Frontal cortex (tissue), 4 donors: ENCODE measurements around the gene LTBP2. TPM values are rescaled to one million over a fixed set of nuclear protein-coding genes. Genes with fewer than 3 reads are reported as not detected.

Experiments
- DNase-seq, 2 donors: peaks; one replicate each; pipeline ENCODE4 v3.0.0; 2012; ENCODE audit warnings: low spot score in 2 of 2
- FAIRE-seq: peaks from 2 replicates; lab custom pipeline; 2012; peaks lifted over from hg19 to GRCh38; lab: Jason Lieb, UNC
- total RNA-seq: library from RNA; depleted of rRNA; stranded (reverse); fragments of >200 nt; gene quantifications from one replicate; pipeline ENCODE4 v1.2.3, GENCODE V29; 2014
- donor health status: control.
- donor health status: control.
- donor health status: control.

Gene LTBP2
- total RNA-seq, 1 donor from 2014 or later: 1.2 TPM

DNA sequence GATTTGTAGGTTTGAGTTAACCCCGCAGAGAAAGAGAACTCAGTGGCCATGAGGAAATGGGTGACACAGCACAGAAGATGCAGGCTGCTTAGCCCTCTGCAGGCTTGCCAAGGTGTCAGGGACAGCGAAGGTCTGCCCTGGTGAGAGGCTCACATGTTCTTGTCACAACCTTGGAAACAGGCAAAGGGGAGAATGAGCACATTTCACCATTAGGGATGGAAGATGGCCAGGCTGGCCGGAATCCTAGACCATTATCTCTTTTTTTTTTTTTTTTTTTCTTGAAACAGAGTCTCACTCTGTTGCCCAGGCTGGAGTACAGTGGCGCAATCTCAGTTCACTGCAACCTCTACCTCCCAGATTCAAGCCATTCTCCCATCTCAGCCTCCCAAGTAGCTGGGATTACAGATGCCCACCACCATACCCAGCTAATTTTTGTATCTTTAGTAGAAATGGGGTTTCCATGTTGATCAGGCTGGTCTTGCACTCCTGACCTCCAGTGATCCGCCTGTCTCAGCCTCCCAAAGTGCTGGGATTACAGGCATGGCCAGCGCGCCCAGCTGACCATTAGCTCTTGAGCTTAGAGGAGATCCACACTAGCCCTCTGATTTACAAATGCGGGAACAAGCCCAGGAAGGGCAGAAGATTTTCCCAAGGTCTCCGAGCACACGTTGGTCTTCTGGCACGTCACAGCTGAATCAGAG is 34.6 kb downstream of the LTBP2 start:
- DNase-seq: no peak
- FAIRE-seq: no peak

DNA sequence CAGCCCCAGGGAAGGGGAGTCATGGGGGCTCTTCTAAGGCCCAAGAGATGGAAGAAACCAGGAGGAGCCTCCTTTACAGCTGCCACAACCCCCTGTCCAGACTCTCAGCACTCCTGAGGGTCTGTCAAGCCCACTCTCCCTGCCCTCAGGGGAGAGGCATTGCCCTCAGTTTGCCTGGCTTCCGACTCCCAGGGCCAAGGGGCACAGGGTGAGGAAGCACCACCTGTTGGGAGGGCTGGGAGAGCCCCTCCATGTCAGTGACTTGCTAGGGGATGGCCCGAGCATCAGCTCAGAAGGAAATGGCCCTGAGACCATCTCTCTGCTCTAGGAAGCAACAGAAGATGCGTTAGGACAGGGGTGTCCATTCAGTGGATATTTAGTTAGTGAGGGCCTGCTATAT is 36.1 kb downstream of the LTBP2 start:
- DNase-seq (no peak), FAIRE-seq (no peak)

DNA sequence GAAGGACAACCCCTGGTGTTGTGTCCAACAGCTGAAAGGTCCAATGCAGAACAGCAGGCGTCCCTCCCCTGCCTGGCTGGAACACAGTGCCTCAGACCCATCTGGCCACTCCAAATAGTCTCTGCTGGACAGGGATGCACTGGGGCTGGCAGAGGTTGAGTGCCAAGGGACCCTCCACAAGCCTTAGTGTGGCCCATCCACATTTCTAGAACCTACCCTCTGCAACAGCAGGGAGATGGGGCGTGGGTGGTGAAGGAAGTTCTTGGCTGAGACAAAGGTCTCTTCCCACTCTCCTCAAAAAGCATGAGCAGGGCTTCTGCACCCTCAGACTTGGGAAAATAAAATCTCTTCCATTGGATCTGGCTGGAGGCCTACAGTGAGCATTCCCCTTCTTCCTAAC is 36.5 kb downstream of the LTBP2 start:
- DNase-seq (no peak), FAIRE-seq (no peak)

- no peak for DNase-seq
- no peak for FAIRE-seq
Observed at GRCh38 chr14:74574706-74575105, 37.3 kb downstream of the LTBP2 start.

DNA sequence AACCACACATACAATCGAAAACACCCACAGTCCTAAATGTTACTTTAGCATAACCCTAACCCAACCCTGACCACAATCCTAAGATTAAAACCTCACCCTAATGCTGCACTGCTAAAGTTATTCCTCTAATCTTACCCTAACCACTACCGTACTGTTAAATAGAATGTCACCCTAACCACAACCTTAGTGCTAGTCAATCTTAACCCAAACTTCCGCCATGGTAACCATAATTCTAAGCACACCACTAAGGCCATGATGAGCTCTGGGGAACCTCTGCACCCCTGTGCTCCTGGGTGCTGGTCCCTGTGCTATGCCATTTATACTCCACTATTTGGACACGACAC is 38.0 kb downstream of the LTBP2 start:
- FAIRE-seq (no peak), DNase-seq (no peak)

GRCh38 chr14:74573421-74574089 is 38.5 kb downstream of the LTBP2 start:
- DNase-seq (no peak), FAIRE-seq (no peak)

DNA sequence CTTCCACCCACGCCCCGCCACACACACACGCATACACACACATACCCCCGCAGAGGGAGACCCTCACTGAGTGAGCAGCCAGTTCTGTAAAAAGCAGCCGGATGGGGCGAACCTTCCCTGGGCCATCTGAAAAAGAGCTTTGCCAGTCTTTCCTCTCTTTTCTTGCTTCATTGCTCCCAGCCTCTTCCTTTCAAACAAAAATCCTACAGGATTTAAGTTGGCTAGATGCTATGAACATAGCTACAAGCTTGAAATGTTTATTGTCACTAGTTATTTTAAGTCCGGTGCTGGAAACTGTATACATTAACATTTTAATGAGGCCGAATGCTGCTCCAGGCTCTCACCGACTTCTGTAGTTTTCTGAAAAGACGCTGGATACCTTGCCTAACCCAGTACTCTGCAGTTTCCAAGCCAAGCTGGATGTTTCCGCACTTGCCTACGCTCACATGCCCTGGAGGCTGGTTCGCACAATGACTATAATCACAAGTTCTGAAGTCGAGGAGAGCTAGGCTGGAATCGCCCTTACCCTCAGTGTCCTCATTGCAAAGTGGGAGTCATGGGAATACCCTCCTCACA is 39.2 kb downstream of the LTBP2 start:
- FAIRE-seq (no peak), DNase-seq (no peak)

DNA sequence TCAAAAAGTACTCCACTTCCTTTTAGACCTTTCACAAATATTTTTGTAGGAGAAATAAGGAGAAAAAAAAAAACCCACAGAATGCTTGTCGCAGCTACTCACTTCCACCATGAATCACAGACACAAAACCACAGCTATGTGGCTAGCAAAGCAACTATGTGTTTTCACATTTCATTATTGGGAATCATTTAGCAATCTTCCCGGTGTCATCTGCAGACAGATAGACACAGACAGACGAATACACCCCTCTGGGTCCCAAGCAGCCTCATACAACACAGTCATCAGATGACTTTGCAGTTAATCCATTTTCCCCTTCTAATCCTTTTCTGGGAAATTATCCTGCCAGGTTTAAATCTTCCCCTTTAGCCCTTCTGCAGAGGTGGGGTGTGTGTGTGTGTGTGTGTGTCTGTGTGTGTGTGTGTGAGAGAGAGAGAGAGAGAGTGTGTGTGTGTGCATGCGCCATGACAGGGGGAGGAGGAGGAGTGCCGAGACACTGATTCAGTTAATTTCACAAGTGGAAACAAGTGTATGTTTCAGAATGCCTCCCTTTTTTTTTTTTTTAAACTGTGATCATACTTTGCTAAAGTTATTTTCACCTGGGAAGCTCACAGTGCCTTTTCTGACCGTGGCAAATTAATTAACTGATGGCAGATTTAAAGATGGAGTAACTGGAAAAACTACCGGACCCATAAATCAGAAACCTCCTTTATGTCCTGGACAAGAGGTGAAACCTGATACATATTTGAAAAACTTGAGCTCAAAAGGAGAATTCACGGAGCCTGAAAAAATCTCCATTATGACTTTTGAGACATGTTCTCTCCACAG is 39.9 kb downstream of the LTBP2 start:
- FAIRE-seq: no peak

DNA sequence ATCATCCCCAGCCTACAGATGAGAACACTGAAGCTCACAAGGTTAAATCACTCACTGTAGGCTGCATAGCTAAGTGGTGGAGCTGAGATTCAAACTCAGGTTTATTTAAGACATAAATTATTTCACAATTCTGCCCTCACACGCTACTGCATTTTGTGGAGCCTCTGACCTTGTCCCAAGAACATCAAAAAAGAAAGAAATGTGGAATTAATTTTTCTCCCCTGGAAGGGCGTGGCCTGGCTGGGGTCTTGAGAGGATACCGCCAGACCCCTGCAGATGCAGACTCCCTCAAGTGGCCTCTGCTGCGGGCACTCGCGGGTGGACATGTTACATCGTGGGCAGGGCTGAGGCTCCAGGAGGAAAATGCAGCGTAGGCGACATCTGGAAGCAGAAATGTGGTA is 40.6 kb downstream of the LTBP2 start:
- DNase-seq (no peak), FAIRE-seq (no peak)

More for the DNA sequence above, 39.9 kb downstream of the LTBP2 start:
- no peak for DNase-seq

GRCh38 chr14:74570696-74571095 is 41.3 kb downstream of the LTBP2 start:
- FAIRE-seq (no peak), DNase-seq (no peak)

DNA sequence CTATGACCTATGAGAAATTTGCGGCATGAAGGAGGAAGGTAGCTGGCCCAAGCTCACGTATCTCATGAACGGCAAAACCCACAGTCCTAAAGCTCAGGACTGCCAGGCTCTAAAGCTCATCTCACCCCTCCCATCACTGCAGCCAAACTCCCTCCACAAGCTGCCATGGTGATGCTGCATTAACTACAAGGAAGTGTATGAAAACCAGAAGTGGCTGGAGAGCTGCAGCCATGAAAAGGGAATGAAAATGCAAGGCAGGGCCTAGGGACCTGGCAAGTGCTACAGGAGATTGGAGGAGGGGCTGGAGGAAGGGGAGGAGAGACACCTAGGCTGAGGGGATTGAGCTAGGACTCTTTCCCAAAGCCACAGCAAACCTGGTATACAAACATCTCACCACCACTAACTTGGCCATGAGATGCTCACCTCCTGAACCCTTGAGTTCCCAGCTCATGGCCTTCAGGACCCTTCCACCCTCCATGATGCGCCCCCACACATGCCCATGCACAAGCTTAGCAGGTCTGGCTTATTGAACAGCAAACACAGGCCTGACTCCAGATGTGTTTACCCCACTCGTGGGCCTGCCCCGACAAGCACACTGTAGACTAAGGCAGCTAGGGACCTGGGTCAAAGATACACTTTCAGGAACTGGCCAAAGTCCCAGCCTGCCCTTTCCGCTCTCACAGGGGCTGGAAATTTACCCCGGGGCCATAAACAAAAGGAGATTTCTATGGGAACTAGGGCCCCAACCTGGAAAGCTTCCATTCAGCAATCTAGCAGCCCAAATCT is 42.0 kb downstream of the LTBP2 start:
- no peak for FAIRE-seq
- DNase-seq: no peak

GRCh38 chr14:74569387-74569786 is 42.6 kb downstream of the LTBP2 start:
- FAIRE-seq (no peak), DNase-seq (no peak)

- no peak for FAIRE-seq
- no peak for DNase-seq
Observed at GRCh38 chr14:74568911-74569310, 43.1 kb downstream of the LTBP2 start.

- FAIRE-seq: no peak
- no peak for DNase-seq
Observed at GRCh38 chr14:74568380-74568649, 43.7 kb downstream of the LTBP2 start.

DNA sequence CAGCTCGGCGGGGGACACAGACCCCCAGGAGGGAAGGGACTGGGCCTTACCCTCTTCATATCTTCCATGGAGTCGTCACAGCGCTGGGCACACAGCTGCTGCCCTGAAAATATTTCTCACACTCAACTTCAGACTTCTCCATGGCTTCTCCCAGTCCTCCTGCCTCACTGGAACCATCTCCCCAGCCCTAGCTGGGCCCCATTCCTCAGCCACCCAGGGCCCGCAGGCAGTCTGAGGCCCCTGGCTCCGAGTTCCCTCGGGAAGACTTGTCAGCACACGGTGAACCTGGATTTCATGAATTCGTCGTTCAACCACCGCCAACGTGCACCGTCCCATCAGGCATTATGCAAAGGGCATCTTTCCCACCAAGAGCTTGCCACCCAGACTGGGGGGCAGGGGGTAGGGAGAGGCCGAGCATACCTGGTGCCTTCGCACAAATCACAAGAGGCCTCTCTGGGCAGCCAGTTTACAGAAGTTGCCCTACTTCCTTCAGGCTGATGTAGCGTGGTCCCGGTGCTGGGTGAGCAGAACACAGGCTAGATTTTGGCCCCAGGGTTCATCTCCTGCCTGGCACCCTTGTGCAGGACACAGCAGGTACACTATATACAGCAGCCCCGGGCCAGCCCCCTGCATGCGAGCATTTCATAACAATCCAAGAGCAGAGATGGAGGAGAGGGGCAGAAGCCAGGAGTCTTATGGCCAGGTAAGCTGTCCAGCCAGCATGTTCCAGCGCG is 44.2 kb downstream of the LTBP2 start:
- DNase-seq (no peak), FAIRE-seq (no peak)

GRCh38 chr14:74567219-74567618 is 44.8 kb downstream of the LTBP2 start:
- no peak for FAIRE-seq

DNA sequence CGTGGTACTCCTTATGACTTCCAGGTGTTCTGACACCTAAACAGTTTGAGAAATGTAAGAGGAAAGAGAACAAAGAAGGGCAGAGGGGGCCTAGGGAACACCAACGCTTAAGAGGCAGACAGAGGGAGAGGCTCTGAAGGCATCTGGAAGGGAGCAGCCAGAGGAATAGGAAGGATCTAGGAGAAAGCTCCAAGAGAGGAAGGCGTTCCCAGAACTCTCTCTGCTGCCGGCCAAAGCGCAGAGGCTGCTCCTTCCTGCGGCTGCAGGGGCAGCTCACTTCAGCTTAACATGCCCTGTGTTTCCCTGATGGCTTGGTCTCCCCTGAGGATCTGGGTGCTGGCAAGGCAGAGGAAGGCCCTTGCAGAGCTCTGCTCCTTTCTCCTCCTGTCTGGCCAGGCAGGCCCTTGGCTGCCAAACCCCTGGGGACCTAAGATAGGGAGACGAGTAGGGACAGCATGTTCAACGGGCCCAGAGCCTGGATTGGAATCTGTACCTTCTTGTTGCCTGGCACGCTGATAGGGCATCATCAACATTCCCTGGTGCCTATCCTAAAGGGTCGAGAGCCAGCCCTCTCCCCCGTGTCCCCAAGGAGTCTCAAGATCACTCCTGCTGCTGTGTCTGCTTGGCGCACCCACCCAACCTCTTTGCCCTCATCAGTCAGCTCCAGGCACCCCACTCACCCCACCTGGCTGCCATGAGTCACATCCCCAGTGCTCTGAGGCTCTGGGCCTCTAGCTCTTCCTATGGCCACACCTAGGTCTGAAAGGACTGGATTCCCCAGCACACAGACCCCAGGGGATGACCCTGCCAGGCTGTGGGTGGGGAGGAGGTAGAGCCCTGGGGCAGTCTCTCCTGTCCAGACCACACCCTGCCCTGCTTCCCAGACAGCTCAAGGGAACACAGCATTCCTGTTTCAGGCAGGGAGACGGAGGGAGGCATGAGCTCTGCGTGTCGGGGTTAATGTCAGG is 45.6 kb downstream of the LTBP2 start:
- DNase-seq (no peak), FAIRE-seq (no peak)

More at GRCh38 chr14:74567219-74567618, 44.8 kb downstream of the LTBP2 start:
- no peak for DNase-seq

DNA sequence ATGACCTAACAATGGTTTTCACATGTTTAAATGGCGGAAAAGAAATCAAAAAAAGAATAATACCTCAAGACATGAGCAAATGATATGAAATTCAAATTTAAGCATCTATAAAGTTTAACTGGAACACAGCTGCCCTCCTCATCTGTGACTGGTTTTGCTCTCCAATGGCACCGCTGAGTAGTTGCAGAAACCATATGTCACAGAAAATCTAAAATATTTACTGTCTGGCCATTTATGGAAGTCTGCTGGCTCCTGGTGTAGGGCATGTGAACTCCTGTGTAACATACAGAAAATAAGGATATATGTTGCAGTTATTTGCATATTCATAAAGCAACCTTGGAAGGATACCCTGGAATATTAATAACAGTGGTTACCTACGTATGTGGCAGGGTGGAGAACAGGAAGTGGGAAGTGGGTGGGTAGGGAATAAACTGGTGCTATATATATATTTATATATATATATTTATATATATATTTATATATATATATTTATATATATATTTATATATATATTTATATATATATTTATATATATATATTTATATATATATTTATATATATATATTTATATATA is 48.4 kb downstream of the LTBP2 start:
- FAIRE-seq (no peak), DNase-seq (no peak)
